Measurements from ENCODE around the gene ANKS1B.
"Not testable (repeated sequence)": the region's sequence is repeated elsewhere in the genome, so short reads cannot be mapped to it uniquely, and the experiment has no call there.

Gene ANKS1B

DNA sequence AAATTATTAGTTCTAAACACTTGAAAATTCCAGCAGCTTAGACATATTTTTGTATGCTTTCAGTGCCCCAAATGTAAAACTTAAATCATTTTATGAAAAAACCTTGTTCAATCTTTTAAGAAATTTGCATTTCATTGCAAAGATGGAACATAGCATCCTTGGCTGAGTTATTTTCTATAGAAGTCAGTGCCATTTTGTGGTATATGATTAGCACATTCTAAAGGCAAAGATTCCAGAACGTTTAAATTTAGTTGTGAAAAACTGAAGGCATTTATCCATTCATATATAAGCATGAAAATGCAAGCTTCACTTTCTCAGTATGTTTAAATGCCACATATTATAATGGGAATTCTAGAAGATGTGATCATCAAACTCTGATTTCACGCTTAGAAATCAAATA is 1007.5 kb downstream of the ANKS1B start:
- DNase-seq: no peak

DNA sequence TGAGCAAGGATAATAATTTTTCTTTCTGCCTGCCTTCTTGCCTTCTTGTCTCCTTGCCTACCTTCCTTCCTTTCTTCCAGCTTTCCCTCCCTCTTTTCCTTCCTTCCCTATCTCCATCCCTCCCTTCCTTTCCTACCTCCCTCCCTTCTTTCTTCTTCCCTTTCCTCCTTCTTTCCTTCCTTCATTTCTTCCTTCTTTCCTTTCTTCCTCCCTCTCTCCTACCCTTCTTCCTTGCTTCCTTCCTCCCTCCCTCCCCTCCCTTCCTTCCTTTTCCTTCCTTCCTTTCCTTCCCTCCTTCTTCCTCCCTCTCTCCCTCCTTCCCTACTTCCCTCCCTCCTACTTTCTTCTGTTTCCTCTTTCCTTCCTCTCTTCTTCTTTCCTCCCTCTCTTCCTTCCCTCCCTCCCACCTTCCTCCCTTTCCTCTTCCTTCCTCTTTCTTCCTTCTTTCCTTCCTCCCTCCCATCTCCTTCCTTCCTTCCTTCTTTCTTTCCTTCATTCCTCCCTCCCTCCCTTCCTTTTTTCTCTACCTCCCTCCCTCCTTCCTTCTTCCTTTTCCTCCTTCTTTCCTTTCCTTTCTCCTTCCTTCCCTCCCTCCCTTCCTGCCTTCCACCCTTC is 1009.9 kb downstream of the ANKS1B start:
- no peak for DNase-seq

GRCh38 chr12:98973395-98973794 is 1011.3 kb downstream of the ANKS1B start:
- no peak for DNase-seq

GRCh38 chr12:98970950-98971349 is 1013.8 kb downstream of the ANKS1B start:
- DNase-seq: no peak

- DNase-seq: no peak
Observed at GRCh38 chr12:98970210-98970609, 1014.5 kb downstream of the ANKS1B start.

DNA sequence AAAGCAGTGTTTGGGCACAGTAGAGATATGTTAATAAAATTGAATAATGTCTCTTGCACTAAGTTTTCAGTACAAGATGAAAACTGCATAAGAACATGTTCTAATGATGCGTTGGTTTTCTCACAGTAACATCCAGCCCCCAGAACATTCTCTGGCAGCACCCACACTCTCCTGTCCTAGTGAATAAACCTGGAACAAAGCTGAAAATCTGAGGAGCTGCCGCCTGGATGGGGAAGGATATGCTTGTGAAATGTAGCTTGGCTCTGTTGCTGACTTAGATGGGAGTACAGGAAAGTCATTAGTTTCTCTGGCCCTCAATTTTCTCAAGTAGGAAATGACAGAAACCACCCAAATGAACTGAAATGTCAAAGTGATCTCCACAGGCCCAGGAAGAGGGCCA is 1015.8 kb downstream of the ANKS1B start:
- DNase-seq: no peak

DNA sequence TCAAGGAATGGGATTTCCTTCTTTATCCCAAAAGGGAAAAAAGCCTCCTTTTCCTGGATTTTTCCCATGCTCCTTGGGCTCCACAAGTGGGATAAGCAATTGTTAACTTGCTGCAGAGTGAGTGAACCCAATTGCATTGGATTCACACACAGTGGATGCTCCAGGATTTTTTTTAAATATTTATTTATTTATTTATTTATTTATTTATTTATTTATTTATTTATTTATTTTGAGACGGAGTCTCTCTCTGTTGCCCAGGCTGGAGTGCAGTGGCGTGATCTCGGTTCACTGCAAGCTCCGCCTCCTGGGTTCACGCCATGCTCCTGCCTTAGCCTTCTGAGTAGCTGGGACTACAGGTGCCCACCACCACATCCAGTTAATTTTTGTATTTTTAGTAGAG is 1027.6 kb downstream of the ANKS1B start:
- not testable (repeated sequence) for DNase-seq

DNA sequence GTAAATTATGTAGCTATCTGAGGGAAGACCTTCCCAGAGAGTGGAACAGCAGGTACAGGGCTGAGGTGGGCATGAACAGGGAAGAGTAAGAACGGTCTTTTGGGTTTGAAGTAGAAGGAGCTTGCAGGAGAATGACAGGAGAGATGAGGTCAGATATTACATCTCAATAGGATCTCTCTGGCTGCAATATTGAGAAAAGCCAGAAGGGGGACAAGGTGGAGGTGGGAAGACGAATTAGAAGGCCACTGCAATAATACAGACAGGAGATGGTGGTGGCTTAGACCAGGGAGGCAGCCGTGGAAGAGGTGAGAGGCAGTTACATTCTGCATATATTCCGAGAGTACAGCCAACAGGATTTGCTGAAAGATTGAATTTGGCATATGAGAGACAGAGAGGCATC is 1029.5 kb downstream of the ANKS1B start:
- peak; percentile 24 for DNase-seq

DNA sequence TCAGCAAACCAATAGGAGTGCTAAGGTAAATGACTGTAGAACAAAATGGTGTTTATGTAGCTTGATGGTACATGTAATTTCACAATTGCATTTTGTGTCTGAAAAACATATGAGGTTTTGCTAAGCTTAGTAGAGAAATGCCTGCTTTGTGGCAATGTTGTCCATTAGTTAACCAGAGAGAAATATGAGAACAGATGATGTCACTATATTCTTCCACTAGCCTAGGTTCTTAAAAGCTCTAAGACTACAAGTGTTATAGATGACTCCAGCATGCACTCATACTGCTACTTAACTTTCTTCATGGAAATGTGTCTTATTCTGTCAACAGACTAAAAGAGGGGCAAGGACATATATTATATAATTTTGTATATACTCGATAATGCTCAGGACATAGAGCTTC is 1030.2 kb downstream of the ANKS1B start:
- DNase-seq: no peak

- DNase-seq: no peak
Observed at GRCh38 chr12:98951406-98951805, 1033.3 kb downstream of the ANKS1B start.

DNA sequence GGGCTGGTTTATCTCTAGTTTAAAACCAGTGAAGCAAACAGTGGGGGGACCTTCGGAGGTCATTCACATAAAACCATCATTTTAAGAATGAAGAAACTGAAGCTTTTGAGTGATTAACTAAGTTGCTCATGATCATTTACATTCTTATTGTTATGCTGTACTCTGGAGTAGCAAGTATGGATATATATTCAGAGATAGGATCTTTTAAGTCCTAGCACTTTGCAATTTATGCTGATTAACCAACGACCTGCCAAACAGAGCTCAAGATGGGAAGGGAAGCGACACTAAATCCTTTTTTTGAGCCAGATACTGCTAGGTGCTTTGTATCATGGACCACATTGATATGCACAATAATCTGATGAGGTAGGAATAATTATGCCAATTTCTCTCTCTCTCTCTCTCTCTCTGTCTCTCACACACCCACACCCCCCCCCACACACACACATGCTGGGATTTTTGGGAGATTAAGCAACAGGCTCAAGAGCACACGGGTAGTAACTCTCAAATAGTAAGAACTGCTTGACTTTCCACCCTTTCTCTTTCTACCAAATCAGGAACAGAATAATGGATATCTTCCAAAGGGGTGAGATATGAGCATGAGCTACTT is 1036.3 kb downstream of the ANKS1B start:
- DNase-seq: no peak

- DNase-seq: no peak
Observed at GRCh38 chr12:98945864-98946263, 1038.9 kb downstream of the ANKS1B start.

DNA sequence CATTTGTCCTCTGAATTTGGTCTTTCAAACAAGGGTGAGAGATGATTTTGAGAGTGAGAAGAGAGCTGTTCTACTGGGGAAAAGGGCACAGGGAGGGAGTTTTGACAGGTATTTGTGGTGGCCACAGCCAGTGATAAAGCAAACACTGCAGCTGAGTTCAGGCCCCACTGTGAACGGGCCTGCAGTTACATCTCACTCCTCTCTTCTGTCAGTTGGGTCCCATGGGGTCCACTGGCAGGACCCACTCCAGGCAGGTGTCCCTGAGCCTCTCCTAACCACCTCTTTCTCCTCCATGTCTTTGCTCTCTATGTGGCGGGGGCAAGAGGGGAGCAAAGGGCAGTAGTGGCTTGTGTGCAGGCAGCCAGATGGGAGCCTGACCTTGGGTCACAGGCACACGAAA is 1044.8 kb downstream of the ANKS1B start:
- DNase-seq: no peak

DNA sequence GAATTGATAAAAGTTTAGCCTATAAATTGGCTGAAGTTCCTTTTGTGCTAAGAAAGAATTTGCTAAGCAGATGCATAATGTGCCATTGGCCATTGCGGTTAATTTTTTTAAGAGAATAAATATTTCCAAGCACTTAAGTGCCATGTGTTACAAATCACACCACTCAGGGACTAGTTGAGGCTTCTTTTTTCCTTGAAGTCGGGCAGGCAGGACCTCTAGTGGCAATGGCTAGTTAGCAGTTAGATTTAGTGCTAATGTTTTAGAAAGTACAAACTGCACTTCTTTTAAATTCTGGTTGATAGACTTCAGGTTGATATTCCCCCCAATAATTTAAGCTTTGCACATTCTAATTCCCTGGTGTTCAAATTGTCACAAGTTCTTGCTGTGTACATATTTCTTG is 1045.4 kb downstream of the ANKS1B start:
- DNase-seq: peak; percentile 3

GRCh38 chr12:98935847-98936246 is 1048.9 kb downstream of the ANKS1B start:
- DNase-seq: no peak

DNA sequence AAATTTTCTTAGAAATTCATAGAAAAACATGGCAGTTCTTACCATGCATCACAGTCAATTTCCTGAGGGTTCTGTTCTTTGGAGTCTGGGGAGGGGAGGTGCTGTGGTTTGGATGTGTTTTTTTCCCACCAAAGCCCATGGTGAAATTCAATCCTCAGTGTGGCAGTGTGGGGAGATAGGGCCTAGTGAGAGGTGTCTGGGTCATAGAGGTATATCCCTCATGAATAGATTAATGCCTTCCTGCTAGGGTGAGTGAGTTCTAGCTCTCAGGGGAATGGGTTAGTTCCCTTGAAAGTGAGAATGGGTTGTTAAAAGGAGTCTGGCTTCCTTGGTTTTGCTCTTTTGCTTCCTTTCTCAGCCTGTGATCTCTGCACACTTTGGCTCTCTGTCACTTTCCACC is 1061.9 kb downstream of the ANKS1B start:
- DNase-seq: no peak

DNA sequence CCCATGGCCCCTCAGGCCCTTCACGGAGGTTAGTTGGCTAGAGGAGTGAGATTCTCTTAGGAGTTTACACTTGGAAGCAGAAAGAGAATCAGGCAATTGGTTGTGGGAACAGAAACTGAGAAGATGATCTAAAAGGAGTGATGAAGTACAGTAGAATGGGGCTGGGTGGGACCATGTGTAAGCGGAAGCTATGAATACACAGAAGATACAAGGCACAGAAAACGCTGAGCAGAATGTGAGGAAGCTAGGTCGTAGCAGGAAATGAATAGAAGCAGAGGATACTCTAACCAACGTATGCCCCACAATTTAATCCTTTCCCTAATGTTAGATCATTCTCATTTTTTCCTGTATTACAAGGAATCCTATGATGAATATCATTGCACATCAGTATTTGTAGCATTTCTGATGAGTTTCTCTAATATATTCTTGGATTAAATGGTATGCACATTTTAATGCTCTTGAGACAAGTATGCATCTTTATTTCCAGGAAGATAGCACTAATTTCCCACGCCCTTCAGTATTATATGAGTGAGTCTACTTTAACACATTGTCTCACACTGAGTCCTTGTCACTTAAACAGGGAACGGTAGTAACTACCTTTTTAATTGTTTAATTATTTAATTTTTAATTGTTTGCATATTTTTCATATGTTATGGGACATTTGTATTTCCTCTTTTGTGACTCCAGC is 1066.4 kb downstream of the ANKS1B start:
- no peak for DNase-seq

DNA sequence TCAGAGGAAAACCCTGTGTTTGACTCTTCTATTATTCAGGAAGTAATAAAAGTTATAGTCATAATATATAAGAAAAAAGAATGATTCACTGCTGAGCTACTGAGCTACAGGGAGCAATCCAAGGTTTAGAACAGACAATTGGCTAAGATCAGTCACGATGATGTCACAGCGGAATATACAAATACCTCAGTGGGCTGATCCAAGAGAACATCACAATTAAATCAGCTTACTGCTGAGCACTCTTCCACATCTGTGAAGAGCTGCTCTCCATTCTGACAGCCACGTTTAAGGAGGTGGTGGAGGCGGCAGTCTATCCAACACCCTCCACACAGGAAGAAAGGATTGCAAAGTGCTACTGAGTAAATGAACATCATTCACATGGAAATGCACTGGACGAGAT is 1068.6 kb downstream of the ANKS1B start:
- no peak for DNase-seq

DNA sequence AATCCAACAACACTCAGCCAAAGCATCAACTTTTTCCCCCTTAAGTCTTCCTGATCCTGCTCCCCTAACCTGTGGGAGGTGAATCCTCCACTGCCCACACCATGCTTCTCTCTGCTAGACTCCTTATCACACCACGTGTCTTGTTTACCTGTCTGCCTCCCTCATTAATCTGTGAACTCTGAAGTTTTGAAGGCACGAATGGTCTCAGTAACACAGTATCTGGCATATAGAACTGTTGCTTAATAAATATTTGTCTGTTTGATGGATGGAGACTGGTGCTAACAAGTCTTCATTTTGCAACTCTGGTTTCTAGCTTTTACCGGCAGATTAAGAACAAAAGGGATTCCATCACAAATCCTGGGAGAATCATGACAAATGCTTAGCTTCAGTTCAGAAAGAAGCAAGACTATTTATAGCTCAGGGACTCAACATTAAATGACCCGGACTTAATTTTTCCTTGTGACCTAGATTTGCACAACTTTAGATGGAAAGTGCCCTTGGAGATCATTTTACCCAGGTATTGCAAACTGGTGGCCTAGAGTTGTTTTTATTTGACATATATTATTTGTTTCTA is 1072.2 kb downstream of the ANKS1B start:
- no peak for DNase-seq

GRCh38 chr12:98911396-98911795 is 1073.3 kb downstream of the ANKS1B start:
- DNase-seq: no peak

DNA sequence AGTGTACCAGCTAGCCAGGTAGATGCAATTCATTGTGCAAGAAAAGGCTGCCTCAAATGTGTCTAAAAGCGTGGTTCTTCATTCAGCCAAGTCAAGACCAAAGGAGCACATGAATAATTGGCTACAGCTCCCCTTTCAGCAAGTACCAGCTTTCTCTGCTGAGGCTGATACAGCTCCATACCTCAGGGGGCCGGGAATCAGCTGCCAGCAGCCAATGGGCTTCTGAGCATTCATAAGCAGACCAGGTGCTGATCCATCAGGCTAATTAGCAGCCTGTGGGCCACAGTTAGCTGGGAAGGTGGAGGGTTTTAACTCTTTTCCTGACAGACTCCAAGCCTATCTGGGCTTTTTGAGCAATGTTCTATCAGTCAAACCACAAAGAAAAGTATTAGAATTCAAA is 1075.0 kb downstream of the ANKS1B start:
- no peak for DNase-seq

GRCh38 chr12:98908866-98909265 is 1075.9 kb downstream of the ANKS1B start:
- DNase-seq: no peak

DNA sequence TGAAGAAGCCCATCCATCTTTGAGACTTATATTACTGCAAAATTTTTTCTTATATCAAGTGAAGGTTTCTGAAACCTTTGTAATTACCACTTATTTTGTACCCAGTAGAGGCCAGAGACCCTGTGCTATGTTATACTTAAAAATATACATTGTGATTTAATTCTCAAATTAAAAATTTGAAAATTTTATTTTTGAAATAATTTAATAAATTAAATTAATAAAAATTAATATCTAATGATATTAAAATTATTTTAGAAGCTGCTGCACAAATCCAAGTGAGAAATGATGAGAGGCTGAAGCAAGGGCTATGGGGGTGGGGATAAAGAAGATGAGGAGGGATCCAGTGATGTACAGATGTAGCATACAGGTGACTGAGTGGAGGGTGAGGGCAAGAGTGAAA is 1080.9 kb downstream of the ANKS1B start:
- DNase-seq: no peak

DNA sequence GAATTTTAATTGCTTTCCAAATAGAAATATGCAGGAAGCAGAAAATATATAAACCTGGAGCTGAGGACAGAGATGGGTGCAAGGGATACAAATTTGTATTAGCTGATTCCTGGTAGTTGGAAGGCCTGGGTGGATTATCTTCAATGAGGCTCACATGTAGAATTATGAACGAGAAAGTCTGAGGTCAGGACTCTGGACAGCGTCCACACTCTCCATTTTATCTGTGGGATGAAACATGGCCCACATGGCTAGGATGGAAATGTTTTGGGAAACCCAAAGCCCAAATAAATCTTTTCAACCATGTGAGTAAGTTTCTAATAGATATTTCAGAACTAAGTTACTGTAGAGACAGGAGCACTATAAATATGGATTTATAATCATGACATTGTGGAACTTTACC is 1083.5 kb downstream of the ANKS1B start:
- DNase-seq: no peak
